Sciatic nerve (tissue), 2 donors: ENCODE data around the gene AP2A1. TPM values are rescaled to one million over a fixed set of nuclear protein-coding genes. Genes with fewer than 3 reads are reported as not detected.
A peak's percentile ranks its signal among the peaks of the same experiment; 100 is the strongest.

Experiments used
- ATAC-seq: fragments of 200-7000 bp; cut with Tn5 transposase; one replicate; pipeline ENCODE4 v1.9.1; 2020; ENCODE audit warnings: mild to moderate bottlenecking, moderate library complexity
- DNase-seq: peaks from one replicate; pipeline ENCODE4 v3.0.0-alpha.2; 2020; ENCODE audit warnings: low spot score
- intact Hi-C: fragments of 100-400 bp; cut with DNase I; formaldehyde crosslinking; loops from one replicate; pipeline ENCODE4 v1.14.2; 2022
- total RNA-seq: library from RNA; stranded (reverse); fragmentation: NEBNext Ultra II Directional; extraction: Animal tissue kit (Norgen Biotek cat#: 25700); gene quantifications from one replicate; pipeline ENCODE4 v1.2.1, GENCODE V29; 2021
- donor health status: DM: no; HTN: no; CAD: no.
- donor health status: DM: no; HTN: no; CAD: no.

Gene AP2A1
- total RNA-seq, 1 donor from 2014 or later = 74.3 TPM

DNA sequence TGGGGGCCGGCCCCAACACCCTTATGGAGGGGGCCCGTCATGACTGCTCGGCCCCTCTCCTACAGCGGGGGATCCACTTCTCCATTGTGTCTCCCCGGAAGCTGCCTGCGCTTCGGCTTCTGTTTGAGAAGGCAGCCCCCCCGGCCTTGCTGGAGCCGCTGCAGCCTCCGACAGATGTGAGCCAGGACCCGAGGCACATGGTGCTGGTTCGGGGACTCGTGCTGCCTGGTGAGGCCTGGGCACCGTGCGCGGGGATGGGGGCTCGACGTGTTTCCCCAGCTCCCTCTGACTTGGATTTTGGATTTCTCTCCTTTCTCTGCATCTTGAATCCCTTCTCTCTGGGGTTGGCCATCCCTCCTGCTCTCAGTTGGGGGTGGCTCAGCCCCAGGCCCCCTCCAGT lies 62.9 kb downstream of the AP2A1 start:
- ATAC-seq = no peak
- intact Hi-C loops = no loop called here
- DNase-seq = no peak

- DNase-seq (no peak), ATAC-seq (no peak)
- intact Hi-C loops = no loop called here
Measured at GRCh38 chr19:49830766-49831165, 64.0 kb downstream of the AP2A1 start.

GRCh38 chr19:49831592-49831991 lies 64.8 kb downstream of the AP2A1 start:
- DNase-seq (no peak), ATAC-seq (no peak)
- intact Hi-C loops = no loop called here

DNA sequence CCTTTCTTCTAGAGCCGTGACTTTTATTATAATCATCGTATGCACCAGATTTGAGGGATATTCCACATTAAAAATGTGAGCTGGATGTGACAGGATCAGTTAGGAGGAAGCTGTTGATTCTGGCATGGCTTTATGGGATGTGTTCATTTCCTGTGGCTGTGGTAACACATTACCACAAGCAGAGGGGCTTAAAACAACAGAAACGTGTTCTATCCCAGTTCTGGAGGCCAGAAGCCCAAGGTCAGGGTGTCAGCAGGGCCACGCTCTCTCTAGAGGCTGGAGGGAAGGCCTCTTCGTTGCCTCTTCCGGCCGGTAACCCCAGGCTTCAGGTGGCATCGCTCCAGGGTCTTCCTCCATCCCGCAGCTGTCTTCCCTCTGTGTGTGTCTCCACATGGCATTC lies 65.8 kb downstream of the AP2A1 start:
- intact Hi-C loops = no loop called here
- ATAC-seq (peak; percentile 33), DNase-seq (no peak)

- ATAC-seq (no peak), DNase-seq (no peak)
- intact Hi-C loops = no loop called here
Measured at GRCh38 chr19:49833599-49833998, 66.8 kb downstream of the AP2A1 start.

GRCh38 chr19:49835562-49835961 lies 68.8 kb downstream of the AP2A1 start:
- intact Hi-C loops = no loop called here
- DNase-seq (no peak), ATAC-seq (no peak)

DNA sequence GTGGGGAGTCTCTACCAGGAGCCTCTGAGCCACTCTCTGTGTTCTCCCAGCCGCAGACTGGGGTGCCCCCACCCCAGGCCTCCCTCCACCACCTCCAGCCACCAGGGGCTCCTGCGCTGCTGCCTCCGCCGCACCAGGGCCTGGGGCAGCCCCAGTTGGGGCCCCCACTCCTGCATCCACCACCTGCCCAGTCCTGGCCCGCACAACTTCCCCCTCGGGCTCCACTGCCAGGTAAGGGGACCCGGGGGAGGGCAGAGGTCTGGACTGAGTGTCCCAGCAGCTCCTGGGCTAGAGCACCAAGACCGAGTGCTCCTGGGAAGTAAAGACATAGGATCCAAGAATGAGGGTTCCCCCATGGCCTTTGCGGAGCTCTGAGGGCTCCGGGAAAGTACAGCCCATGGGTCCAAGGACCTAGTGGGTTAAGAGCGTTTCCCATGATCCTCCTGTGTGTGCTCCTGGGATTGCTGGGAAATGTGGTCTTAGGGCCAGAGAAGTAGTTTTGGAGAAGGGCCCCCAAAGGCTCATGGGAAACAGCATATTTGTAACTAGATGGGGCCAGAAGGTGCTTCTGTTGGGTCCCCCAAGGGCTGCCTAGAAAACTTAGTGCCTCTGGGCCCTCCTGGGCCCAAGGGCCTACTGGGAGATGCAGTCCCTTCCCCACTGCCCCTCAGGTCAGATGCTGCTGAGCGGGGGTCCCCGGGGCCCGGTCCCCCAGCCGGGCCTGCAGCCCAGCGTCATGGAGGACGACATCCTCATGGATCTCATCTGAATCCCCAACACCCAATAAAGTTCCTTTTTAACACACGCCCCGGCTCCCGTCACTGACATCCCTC lies 69.6 kb downstream of the AP2A1 start:
- no peak for ATAC-seq
- no peak for DNase-seq
- intact Hi-C loops = no loop called here

DNA sequence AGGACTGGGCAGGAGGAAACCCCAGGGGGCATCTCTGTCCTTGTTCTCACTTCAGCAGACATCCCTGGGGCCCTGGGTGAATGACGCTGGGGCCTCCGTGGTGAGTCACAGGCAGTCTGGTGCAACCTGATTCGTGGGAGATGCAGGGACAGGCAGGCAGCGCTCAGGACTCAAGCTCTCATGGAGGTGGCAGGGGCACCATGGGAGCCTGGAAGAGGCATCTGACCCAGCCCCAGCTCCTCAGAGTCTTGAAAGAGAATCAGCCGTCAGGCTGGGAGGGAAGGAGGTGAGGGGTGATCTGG lies 70.2 kb downstream of the AP2A1 start:
- DNase-seq (no peak), ATAC-seq (no peak)
- intact Hi-C loops = no loop called here

- ATAC-seq = no peak
- intact Hi-C loops = no loop called here
- no peak for DNase-seq
Measured at GRCh38 chr19:49837425-49837824, 70.6 kb downstream of the AP2A1 start.

DNA sequence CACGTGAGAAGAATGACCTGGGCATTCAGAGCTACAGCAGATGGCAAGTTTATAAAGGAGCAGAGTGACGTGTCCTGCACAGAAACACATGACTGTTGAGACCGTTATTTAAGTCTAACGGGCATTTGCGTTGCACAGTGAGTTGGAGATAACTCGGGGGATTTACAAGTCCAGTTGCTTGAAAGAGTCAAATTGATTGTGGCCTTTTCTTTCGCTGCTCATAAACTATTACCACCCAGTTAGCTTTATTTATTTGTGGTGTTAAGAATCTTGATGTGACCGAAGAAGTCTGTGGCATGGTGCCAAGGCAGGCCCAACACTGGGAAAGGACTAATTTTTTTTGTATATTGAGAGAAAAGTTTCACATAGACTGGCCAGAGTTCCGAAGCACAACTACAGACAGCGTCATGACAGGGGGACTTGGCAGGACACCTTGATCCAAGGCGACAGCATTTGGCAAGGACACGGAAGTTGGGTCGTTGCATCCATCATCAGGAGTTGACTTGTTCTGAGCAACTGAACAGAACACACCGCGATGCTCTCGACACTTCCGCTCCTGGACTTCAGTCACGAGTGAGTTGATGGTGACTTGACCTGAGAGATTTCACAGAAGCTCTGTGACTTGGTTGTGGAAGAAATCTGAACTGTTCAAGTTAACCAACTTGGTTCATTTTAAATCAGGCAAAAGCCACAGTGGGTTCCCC lies 72.2 kb downstream of the AP2A1 start:
- ATAC-seq (no peak), DNase-seq (no peak)
- intact Hi-C loops = no loop called here

DNA sequence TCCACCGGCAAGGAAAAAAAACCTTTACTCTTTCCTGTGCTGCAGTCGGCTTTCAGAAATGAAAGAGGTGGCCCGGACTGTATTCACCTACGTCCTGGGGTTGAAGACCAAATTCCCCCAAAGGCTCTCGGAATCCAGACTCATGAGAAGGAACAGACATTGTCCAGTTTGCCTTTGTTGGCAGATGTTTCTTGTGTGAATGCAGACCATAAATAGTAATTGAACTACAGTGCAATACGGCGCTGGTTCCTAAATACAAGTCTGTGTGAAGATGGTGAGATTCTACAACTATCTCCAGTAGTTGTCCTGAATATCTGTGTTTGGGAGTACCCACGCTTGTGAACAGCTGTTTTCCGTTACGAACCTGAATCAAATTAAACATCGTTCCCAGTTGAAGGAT lies 72.9 kb downstream of the AP2A1 start:
- intact Hi-C loops = no loop called here
- ATAC-seq (no peak), DNase-seq (no peak)

DNA sequence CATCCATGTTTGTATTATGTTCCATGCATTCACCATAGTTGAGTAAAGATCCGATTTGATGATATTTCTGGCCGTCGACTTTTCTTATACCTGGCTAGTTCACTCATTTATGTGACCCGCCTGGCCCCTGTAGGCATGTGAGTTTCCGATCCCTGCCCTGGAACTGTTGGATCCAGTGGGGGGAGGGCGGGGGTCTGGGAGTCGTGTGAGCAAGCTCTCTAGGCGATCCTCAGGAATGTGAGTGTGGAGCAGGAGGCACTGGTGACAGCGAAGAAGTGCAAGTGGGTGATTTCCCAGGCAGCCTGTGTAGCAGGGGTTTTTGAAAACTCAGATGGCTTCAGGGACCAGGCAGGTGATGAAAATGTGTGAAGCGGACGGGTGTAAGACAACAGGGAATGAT lies 73.5 kb downstream of the AP2A1 start:
- intact Hi-C loops = no loop called here
- ATAC-seq = no peak
- no peak for DNase-seq

DNA sequence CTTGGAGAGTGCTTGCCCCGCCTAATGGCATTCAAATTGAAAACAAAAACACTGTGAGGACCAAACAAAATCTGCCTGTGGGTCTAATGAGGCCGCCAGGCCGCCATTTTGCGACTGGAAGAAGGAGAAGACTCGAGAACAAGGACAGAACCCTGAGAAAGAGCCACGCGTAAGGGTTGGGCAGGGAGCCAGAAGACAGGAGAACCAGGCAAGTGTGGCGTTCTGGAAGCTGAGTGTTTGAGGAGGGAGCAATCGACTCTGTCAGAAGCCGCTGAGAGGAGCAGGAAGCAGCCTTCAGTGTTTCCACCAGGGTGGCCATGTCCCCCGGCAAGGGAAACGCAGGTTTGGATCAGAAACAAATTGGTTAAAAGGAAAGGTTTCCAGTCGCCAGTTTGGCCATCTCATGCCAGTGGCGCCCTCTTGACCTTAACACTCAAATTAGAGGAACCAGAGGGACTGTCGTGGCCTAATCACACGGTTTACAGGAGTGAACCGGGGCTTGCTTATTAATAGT lies 74.0 kb downstream of the AP2A1 start:
- ATAC-seq (no peak), DNase-seq (no peak)
- intact Hi-C loops = no loop called here

DNA sequence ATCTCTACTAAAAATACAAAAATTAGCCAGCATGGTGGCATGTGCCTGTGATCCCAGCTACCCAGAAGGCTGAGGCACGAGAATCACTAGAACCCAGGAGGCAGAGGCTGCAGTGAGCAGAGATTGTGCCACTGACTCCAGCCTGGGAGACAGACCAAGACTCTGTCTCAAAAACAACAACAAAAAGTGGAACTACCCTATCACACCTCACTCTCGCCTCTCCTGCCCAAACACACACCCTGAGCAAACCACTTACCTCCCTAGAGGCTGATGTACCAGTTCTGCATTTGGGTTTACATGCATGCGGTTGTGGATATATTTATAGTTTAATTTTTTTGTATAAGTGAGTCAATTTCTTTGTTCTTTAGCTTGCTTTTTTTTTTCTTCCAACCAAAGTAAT lies 76.5 kb downstream of the AP2A1 start:
- DNase-seq = no peak
- intact Hi-C loops = no loop called here
- no peak for ATAC-seq

GRCh38 chr19:49844138-49845095 lies 77.6 kb downstream of the AP2A1 start:
- intact Hi-C loops = no loop called here
- ATAC-seq (no peak), DNase-seq (no peak)

DNA sequence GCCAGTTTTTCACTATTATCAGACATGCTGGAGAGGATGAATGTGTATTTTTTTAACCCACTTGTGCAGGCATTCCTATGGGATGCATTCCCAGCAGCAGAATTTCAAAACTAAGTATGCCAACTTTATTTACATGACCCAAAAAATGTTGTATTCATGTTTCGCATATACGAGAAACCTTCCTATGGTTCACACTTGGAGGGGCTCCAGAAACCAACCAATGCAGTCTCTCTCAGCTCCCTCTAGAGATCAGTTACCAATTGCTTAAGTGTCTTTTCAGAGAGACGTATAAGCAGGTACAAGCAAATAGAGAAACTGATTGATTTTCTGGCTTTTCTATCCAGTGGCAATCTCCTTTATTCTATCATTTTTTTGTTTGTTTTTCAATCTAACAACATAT lies 78.6 kb downstream of the AP2A1 start:
- no peak for DNase-seq
- intact Hi-C loops = no loop called here
- ATAC-seq = no peak

GRCh38 chr19:49846408-49846807 lies 79.6 kb downstream of the AP2A1 start:
- no peak for DNase-seq
- intact Hi-C loops = no loop called here

GRCh38 chr19:49847731-49848696 lies 81.2 kb downstream of the AP2A1 start:
- intact Hi-C loops = loop anchor here (1.0 kb wide), 1 partner anchor 22 kb away; no protein-coding TSS in a partner anchor
- ATAC-seq (no peak), DNase-seq (no peak)

More at GRCh38 chr19:49846408-49846807, 79.6 kb downstream of the AP2A1 start:
- ATAC-seq = no peak
